Transverse colon (tissue), 4 donors: ENCODE measurements around the gene HORMAD1.

Source experiments
- POLR2AphosphoS5 ChIP-seq, 3 donors: sonication (generic); formaldehyde crosslinking; IDR thresholded peaks; one replicate each; pipeline ENCODE4 v1.6.1; 2016; ENCODE audit warnings: antibody characterized with exemption in 3 of 3
- TF ChIP-seq, protein P1 (sequence below), 5 experiments: fragments of 200-600 bp in 3 of 5; fragments of 450-650 bp in 2 of 5; sonication (generic) in 3 of 5; IDR thresholded peaks; 1 replicate in 2 of 5; 2 replicates in 3 of 5; pipeline ENCODE4 v1.5.1; 2016 to 2017; ENCODE audit warnings: antibody characterized with exemption in 5 of 5, inconsistent platforms in 3 of 5, mild to moderate bottlenecking in 2 of 5, moderate library complexity in 1 of 5

GRCh38 chr1:150748878-150749719 is 28.4 kb upstream of the HORMAD1 start:
- TF ChIP-seq, protein P1, sequence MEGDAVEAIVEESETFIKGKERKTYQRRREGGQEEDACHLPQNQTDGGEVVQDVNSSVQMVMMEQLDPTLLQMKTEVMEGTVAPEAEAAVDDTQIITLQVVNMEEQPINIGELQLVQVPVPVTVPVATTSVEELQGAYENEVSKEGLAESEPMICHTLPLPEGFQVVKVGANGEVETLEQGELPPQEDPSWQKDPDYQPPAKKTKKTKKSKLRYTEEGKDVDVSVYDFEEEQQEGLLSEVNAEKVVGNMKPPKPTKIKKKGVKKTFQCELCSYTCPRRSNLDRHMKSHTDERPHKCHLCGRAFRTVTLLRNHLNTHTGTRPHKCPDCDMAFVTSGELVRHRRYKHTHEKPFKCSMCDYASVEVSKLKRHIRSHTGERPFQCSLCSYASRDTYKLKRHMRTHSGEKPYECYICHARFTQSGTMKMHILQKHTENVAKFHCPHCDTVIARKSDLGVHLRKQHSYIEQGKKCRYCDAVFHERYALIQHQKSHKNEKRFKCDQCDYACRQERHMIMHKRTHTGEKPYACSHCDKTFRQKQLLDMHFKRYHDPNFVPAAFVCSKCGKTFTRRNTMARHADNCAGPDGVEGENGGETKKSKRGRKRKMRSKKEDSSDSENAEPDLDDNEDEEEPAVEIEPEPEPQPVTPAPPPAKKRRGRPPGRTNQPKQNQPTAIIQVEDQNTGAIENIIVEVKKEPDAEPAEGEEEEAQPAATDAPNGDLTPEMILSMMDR (IDR thresholded peaks at IDR 0.05): no peak
- no peak for TF ChIP-seq POLR2AphosphoS5 (IDR thresholded peaks at IDR 0.05)
